Coronary artery (tissue), 2 donors: ENCODE measurements around the gene SKP1.

Source experiments
- DNase-seq: peaks from one replicate; pipeline ENCODE4 v3.0.0-alpha.2; 2017; ENCODE audit warnings: low spot score
- H3K27ac ChIP-seq, 2 donors: fragments of 200-600 bp; sonication (generic); one replicate each; pipeline ENCODE4 v1.5.1; 2016 to 2019
- H3K4me3 ChIP-seq: fragments of 200-600 bp; sonication (generic); 2 replicates; pipeline ENCODE4 v1.5.1; 2016; ENCODE audit warnings: mild to moderate bottlenecking, moderate library complexity
- TF ChIP-seq, protein P1 (sequence below): fragments of 200-600 bp; sonication (generic); IDR thresholded peaks from one replicate; pipeline ENCODE4 v1.5.1; 2019; ENCODE audit warnings: antibody characterized with exemption

Gene SKP1

DNA sequence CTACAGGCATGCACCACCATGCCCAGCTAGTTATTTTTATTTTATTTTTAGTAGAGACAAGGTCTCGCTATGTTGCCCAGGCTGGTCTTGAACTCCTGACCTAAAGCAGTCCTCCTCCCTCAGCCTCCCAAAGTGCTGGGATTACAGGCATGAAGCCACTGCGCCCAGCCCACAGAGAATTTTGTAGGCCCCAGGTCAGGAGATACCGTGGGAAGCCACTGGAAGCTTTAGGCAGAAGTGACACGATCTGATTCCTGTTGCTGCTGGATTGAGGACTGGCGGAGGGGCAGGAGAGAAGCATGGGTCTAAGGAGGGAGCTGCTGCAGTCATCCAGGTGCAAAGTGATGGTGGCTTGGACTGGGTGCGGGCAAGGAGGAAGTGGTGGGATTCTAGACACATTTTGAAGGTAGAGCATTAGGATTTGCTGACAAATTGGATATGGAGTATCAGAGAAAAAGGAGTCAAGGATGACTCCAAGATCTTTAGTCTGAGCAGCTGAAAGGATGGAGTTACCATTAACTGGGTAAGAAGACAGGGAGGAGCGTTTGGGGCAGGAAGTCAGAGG, 41.6 kb downstream of the SKP1 start:
- Histone ChIP-seq H3K4me3 (no peak overlapping the region), H3K27ac (no peak overlapping the region)
- DNase-seq, result peak; percentile 65
- TF ChIP-seq, protein P1, sequence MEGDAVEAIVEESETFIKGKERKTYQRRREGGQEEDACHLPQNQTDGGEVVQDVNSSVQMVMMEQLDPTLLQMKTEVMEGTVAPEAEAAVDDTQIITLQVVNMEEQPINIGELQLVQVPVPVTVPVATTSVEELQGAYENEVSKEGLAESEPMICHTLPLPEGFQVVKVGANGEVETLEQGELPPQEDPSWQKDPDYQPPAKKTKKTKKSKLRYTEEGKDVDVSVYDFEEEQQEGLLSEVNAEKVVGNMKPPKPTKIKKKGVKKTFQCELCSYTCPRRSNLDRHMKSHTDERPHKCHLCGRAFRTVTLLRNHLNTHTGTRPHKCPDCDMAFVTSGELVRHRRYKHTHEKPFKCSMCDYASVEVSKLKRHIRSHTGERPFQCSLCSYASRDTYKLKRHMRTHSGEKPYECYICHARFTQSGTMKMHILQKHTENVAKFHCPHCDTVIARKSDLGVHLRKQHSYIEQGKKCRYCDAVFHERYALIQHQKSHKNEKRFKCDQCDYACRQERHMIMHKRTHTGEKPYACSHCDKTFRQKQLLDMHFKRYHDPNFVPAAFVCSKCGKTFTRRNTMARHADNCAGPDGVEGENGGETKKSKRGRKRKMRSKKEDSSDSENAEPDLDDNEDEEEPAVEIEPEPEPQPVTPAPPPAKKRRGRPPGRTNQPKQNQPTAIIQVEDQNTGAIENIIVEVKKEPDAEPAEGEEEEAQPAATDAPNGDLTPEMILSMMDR, result no peak

DNA sequence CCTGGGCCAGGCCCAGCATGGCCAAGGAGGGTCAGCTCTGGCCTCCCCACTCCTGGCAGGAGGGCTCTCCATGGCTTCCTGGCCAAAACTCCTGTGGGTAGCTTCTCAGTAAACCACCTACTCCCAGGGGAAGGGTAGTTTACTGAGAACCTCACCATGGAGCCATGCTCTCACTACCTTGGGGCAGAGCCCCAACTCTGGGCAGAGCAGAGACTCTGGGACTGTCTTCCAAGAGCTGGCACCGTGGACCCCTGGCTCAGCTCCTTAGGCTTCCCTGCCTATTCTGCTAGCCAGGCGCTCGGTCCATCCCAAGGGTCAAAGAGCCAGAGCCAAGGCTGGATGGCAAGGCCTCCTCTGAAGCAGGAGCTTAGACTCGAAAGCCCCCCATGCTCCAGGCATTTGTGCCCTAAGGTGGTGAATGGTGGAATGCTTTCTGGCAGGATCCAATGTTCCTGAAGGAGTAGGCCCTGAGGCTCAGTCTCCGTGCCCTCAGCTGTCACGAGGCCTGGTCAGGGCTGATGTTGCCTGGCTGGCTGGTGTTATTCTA, 42.7 kb downstream of the SKP1 start:
- TF ChIP-seq, protein P1, result no peak
- Histone ChIP-seq H3K4me3 (no peak overlapping the region), H3K27ac (no peak overlapping the region)
- peak; percentile 63 for DNase-seq

GRCh38 chr5:134133188-134133994, 43.4 kb downstream of the SKP1 start:
- Histone ChIP-seq H3K27ac (no peak overlapping the region), H3K4me3 (no peak overlapping the region)
- no peak for DNase-seq
- TF ChIP-seq, protein P1, result no peak

DNA sequence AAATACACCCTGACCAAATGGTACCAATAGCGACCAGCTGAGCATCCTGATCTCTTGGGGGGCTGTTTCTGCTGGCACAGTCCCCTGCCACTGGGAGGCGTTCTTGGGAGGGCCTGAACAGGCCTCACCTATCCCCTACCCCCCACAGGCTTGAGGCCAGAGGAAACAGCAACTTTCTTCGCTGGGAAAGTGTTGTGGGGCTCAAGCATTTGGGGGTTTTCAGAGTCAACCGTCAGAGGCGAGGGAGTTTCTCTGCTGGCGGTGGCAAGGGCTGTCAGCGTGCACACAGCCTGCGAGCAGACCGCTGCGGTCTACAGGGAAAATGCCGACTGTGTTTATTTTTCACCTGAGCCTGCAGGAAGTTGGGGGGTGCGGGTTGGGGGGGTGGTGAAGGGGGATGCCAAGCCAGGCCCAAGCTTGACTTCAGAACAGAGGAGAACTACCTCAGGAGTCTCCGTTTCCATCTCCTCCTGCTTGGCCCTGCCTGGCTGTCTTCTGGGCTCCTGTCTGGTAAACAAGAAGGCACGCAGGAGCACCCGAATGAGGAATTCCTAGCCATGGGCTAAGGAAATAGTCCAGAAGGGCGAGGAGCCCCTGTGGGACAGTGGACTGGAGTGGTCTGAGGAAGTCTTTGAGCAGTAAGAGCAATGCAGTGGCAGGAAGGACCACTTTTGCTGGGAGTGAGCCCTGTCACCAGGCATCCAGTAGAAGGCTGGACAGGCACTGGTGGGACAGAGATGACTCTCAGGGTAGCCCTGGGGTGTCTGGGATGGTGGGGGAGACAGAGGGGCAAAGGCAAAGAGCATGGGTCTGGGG, 44.2 kb downstream of the SKP1 start:
- H3K4me3 ChIP-seq, result no peak overlapping the region
- no peak overlapping the region for H3K27ac ChIP-seq
- DNase-seq, result no peak
- TF ChIP-seq, protein P1, result no peak

- TF ChIP-seq, protein P1, result no peak
- no peak for DNase-seq
- H3K27ac ChIP-seq, result no peak overlapping the region
- H3K4me3 ChIP-seq, result no peak overlapping the region
These were observed 45.0 kb downstream of the SKP1 start for GRCh38 chr5:134131578-134132350.

DNA sequence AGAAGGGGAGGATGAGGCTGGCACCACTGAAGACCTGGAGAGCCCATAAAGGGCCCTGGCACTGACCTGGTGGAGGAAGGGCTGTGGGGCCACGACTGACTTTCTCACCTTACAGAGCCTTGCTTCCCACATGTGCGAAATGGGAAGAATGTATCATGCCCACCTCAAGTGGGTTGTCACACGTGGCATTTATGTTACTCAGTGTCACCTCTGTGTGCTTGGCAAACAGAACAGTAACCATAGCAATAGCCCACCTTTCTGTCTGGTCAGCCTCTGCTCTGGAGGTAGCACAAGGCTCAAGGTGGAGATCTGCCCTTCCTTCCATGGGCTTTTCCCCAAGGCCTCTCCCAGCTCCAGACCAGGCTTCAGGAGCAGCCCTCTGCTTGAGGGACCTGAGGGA, 45.6 kb downstream of the SKP1 start:
- H3K4me3 ChIP-seq, result no peak overlapping the region
- DNase-seq, result no peak
- no peak overlapping the region for H3K27ac ChIP-seq
- TF ChIP-seq, protein P1, result no peak
